IgD-negative memory B cell (primary cell): Measurements from ENCODE around the gene EFCAB5. TPM values are rescaled to one million over a fixed set of nuclear protein-coding genes. Genes with fewer than 3 reads are reported as not detected.
A peak's percentile ranks its signal among the peaks of the same experiment; 100 is the strongest.
"Not testable (repeated sequence)": the region's sequence is repeated elsewhere in the genome, so short reads cannot be mapped to it uniquely, and the experiment has no call there.

ENCODE experiments used
- H3K27ac Mint-ChIP-seq, 3 donors: one replicate each; pipeline ENCODE4 v1.8.0; 2020 to 2022; ENCODE audit warnings: mild to moderate bottlenecking in 3 of 3, mixed read lengths in 3 of 3, moderate library complexity in 1 of 3
- H3K27me3 Mint-ChIP-seq: one replicate; pipeline ENCODE4 v1.8.0; 2021; ENCODE audit warnings: mixed read lengths
- H3K36me3 Mint-ChIP-seq: one replicate; pipeline ENCODE4 v1.8.0; 2020; ENCODE audit warnings: mild to moderate bottlenecking, mixed read lengths
- H3K4me1 Mint-ChIP-seq, 3 donors: one replicate each; pipeline ENCODE4 v1.8.0; 2020 to 2022; ENCODE audit warnings: mixed read lengths in 3 of 3, mild to moderate bottlenecking in 1 of 3
- H3K4me3 Mint-ChIP-seq, 4 donors: one replicate each; pipeline ENCODE4 v1.8.0; 2020 to 2022; ENCODE audit warnings: mild to moderate bottlenecking in 4 of 4, mixed read lengths in 4 of 4, moderate library complexity in 3 of 4
- H3K9me3 Mint-ChIP-seq, 3 donors: one replicate each; pipeline ENCODE4 v1.8.0; 2020 to 2021; ENCODE audit warnings: mixed read lengths in 3 of 3, mild to moderate bottlenecking in 1 of 3
- polyA plus RNA-seq: library from polyadenylated mRNA; unstranded; fragments of 300-500 nt; fragmentation: Illumina TruSeq; gene quantifications from one replicate; pipeline ENCODE4 v1.2.3, GENCODE V29; 2021

EFCAB5 gene
- polyA plus RNA-seq, 1 donor from 2014 or later, result not detected

GRCh38 chr17:29927546-29927945 is 13.9 kb upstream of the EFCAB5 start:
- H3K4me1 Mint-ChIP-seq, result peaks cover 13 to 25% (median 23%) of the 10 kb centered on the region in 3 donors
- H3K9me3 Mint-ChIP-seq, result no peaks in the 10 kb centered on the region
- peaks cover 2% of the 10 kb centered on the region for H3K36me3 Mint-ChIP-seq
- no peaks in the 10 kb centered on the region for H3K27me3 Mint-ChIP-seq
- no peak overlapping the region for H3K27ac Mint-ChIP-seq
- peak overlapping the region in 2 of 4 donors; percentile 23 to 50 for H3K4me3 Mint-ChIP-seq

DNA sequence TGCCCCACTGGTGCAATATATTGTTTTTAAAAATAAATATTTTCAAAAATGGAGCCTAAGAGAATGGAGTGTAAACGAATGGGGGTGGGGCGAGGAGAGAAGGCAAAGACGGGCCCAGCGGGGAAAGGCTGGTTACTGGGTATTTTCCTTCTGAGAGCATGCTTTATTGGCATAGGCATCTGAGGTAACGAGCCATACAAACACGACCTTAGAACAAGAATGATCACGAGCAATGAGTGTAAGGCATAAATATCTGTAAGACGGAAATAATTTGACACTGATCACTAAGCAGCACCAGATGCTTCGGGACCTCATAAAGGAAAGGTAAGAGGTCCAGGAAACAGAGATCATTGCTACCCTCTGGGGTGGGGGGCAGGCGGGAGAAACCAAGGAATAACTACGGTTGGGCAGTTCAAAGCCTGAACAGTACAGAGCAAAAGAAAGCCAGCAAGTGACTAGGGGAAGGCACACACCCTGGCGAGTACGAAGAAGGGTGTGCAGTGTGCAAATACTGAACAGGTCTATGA is 12.4 kb upstream of the EFCAB5 start:
- H3K36me3 Mint-ChIP-seq, result peaks cover 2% of the 10 kb centered on the region
- H3K27me3 Mint-ChIP-seq, result no peaks in the 10 kb centered on the region
- no peak overlapping the region for H3K4me3 Mint-ChIP-seq
- H3K9me3 Mint-ChIP-seq, result no peaks in the 10 kb centered on the region
- H3K4me1 Mint-ChIP-seq, result peaks cover 13 to 28% (median 25%) of the 10 kb centered on the region in 3 donors
- no peak overlapping the region for H3K27ac Mint-ChIP-seq

DNA sequence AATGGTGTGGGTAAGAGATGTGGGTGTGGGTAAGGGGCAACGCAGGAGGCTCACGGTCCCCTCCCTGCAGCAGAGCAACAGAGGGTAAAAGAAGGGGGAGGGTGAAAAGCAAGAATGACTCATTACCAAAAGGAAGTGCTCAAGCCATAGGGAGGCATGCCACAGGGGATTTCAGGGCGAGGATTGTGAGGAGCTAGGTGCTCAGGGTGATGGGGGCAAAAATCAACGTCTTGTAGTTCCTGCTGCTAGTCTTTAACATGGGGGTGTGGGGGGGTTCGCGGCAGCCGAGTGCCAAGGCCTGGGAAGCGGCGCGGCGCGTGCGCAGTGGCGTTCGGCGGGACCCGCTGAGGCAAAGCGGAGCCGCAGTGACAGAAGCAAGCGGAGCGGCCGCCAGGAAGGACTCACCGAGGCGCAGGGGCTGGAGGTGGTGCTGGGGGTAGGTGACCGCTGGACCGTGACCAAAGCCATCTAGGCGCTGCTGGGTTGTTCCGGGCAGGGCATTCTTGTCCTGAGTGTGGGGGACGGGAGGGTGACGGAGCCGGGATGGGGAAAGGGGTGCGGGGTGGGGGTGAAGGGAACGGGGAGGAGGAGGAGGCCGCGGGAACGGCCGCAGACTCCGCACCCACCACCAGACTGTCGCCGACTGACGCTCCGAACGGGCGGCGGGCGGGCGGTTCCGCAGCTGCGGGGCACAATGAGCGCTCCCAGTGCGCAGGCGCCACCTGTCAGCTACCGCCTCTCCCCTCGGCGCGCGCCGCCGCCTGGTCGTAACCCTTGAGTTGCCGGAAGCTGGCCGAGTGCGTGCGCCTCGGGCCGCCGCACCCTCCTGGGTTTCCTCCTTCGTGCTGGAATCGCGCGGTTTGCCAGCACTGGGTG is 11.7 kb upstream of the EFCAB5 start, which contains the start of gene SSH2:
SSH2 (minus strand) TSS at position 696 of the 876 bp plus-strand sequence; CDS start at position 468, 228 bp downstream.
- Mint-ChIP-seq H3K36me3 (peaks cover 2% of the 10 kb centered on the region), H3K27me3 (no peaks in the 10 kb centered on the region), H3K9me3 (no peaks in the 10 kb centered on the region), H3K4me1 (peaks cover 13 to 28% (median 24%) of the 10 kb centered on the region in 3 donors), H3K27ac (no peak within 1 kb of the TSS), H3K4me3 (no peak within 1 kb of the TSS)

GRCh38 chr17:29930409-29931010 is 10.9 kb upstream of the EFCAB5 start:
- no peak overlapping the region for H3K27ac Mint-ChIP-seq
- H3K4me3 Mint-ChIP-seq, result no peak overlapping the region
- no peaks in the 10 kb centered on the region for H3K9me3 Mint-ChIP-seq
- peaks cover 13 to 28% (median 23%) of the 10 kb centered on the region in 3 donors for H3K4me1 Mint-ChIP-seq
- H3K27me3 Mint-ChIP-seq, result no peaks in the 10 kb centered on the region
- H3K36me3 Mint-ChIP-seq, result peaks cover 2% of the 10 kb centered on the region

DNA sequence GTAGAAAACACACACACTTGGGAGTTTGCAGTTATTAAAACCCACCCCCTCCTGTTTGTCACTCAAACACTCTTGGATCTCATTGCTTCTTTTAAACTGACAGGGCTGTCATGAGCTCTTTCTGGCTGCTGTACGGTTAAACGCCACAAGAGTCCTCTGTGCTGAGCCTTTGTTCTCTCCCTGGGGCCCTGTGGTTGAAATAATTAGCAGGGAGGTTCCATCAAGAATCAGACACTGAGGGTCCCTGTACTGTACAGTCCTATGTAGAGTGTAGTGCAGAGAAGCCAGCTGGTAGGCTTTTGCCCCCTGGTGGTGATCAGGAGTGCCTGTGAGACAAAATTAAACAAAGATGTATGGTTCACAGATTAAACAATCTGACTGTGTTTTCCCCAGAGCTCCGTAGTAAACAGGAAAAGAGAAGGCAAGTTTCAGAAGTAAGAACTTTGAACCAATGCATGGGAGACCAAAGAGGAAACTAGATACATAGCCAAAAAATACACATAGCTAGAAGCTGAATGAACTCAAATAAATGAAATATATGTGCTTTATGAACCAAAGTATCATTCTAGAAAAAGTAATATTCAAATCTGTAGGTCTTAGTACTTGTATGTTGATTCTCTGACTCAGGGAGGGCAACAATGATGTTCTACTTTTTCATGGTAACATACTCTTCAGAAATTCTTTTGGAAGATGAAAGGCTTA is 10.1 kb upstream of the EFCAB5 start:
- Mint-ChIP-seq H3K27me3 (no peaks in the 10 kb centered on the region), H3K4me1 (peaks cover 13 to 28% (median 21%) of the 10 kb centered on the region in 3 donors), H3K9me3 (no peaks in the 10 kb centered on the region), H3K4me3 (no peak overlapping the region), H3K27ac (no peak overlapping the region), H3K36me3 (peaks cover 3% of the 10 kb centered on the region)

- no peak overlapping the region for H3K27ac Mint-ChIP-seq
- peaks cover 1% of the 10 kb centered on the region for H3K36me3 Mint-ChIP-seq
- no peaks in the 10 kb centered on the region for H3K9me3 Mint-ChIP-seq
- H3K27me3 Mint-ChIP-seq, result no peaks in the 10 kb centered on the region
- peaks cover 0 to 10% (median 4%) of the 10 kb centered on the region in 3 donors for H3K4me1 Mint-ChIP-seq
- no peak overlapping the region for H3K4me3 Mint-ChIP-seq
Measured at GRCh38 chr17:29933379-29933778, 8.1 kb upstream of the EFCAB5 start.

- not testable (repeated sequence) for H3K36me3 Mint-ChIP-seq, H3K9me3 Mint-ChIP-seq, H3K4me1 Mint-ChIP-seq, H3K4me3 Mint-ChIP-seq, H3K27ac Mint-ChIP-seq, H3K27me3 Mint-ChIP-seq
Measured at GRCh38 chr17:29935909-29936308, 5.5 kb upstream of the EFCAB5 start.

GRCh38 chr17:29936724-29937123 is 4.7 kb upstream of the EFCAB5 start:
- H3K36me3 Mint-ChIP-seq, result peaks cover 1% of the 10 kb centered on the region
- no peaks in the 10 kb centered on the region for H3K27me3 Mint-ChIP-seq
- no peak overlapping the region for H3K27ac Mint-ChIP-seq
- H3K9me3 Mint-ChIP-seq, result no peaks in the 10 kb centered on the region
- H3K4me1 Mint-ChIP-seq, result peaks cover 0 to 5% (median 0%) of the 10 kb centered on the region in 3 donors
- H3K4me3 Mint-ChIP-seq, result no peak overlapping the region

DNA sequence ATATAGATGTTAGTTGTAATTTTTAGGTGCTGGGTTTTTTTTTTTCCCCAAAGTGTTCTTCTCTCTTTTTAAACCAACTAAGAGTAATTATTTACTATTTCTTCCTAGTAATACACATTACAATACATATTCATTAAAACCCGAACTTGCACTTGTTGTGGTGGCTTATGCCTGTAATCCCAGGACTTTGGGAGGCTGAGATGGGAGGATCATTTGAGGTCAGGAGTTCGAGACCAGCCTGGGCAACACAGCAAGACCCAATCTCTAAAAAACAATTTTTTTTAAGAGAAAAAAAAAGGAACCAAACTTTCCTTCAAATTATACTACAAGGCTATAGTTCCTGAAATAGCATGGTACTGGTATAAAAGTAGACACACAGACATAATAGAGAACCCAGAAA is 3.8 kb downstream of the EFCAB5 start:
- no peak overlapping the region for H3K4me3 Mint-ChIP-seq
- H3K4me1 Mint-ChIP-seq, result peaks cover 10 to 20% (median 11%) of the 10 kb centered on the region in 3 donors
- no peaks in the 10 kb centered on the region for H3K9me3 Mint-ChIP-seq
- no peak overlapping the region for H3K27ac Mint-ChIP-seq
- no peaks in the 10 kb centered on the region for H3K27me3 Mint-ChIP-seq
- H3K36me3 Mint-ChIP-seq, result no peaks in the 10 kb centered on the region

GRCh38 chr17:29948448-29949215 is 7.2 kb downstream of the EFCAB5 start:
- peaks cover 0 to 4% (median 3%) of the 10 kb centered on the region in 3 donors for H3K9me3 Mint-ChIP-seq

DNA sequence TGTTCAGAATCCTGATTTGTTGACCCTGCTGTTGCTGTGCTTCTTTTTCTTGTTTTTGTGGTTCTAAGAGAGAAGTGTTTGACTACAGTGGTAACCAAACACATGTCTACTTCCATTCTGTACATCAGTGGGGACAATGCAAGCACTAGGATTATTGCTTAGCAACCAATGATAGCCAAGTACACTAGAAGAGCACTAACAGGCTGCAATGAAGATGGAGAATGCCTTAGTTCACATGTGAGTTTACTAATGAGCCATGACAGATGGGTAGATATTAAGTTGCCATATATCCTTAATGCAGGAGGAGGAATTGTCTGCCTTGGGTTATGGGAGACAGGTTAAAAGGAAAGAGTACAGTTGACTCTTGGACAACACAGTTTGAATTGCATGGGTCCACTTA is 8.3 kb downstream of the EFCAB5 start:
- Mint-ChIP-seq H3K9me3 (peaks cover 3 to 10% (median 5%) of the 10 kb centered on the region in 3 donors), H3K27ac (peak overlapping the region in 1 of 3 donors; percentile 28), H3K27me3 (no peaks in the 10 kb centered on the region), H3K36me3 (no peaks in the 10 kb centered on the region), H3K4me1 (peaks cover 10 to 20% (median 11%) of the 10 kb centered on the region in 3 donors), H3K4me3 (no peak overlapping the region)

More at GRCh38 chr17:29948448-29949215, 7.2 kb downstream of the EFCAB5 start:
- H3K4me1 Mint-ChIP-seq, result peaks cover 10 to 20% (median 11%) of the 10 kb centered on the region in 3 donors
- peak overlapping the region in 1 of 3 donors; percentile 26 for H3K27ac Mint-ChIP-seq
- no peaks in the 10 kb centered on the region for H3K36me3 Mint-ChIP-seq
- H3K4me3 Mint-ChIP-seq, result peak overlapping the region in 1 of 4 donors; percentile 15
- H3K27me3 Mint-ChIP-seq, result no peaks in the 10 kb centered on the region

- Mint-ChIP-seq H3K27me3 (no peaks in the 10 kb centered on the region), H3K9me3 (peaks cover 6 to 14% (median 14%) of the 10 kb centered on the region in 3 donors), H3K36me3 (peaks cover 2% of the 10 kb centered on the region), H3K4me3 (no peak overlapping the region), H3K27ac (peak overlapping the region in 1 of 3 donors; percentile 27), H3K4me1 (peaks cover 0 to 5% (median 0%) of the 10 kb centered on the region in 3 donors)
Measured at GRCh38 chr17:29954405-29954804, 13.0 kb downstream of the EFCAB5 start.

GRCh38 chr17:29956225-29956624 is 14.8 kb downstream of the EFCAB5 start:
- Mint-ChIP-seq H3K27me3 (no peaks in the 10 kb centered on the region), H3K9me3 (peaks cover 6 to 14% (median 14%) of the 10 kb centered on the region in 3 donors), H3K27ac (no peak overlapping the region), H3K36me3 (peaks cover 2% of the 10 kb centered on the region), H3K4me1 (no peaks in the 10 kb centered on the region), H3K4me3 (no peak overlapping the region)

DNA sequence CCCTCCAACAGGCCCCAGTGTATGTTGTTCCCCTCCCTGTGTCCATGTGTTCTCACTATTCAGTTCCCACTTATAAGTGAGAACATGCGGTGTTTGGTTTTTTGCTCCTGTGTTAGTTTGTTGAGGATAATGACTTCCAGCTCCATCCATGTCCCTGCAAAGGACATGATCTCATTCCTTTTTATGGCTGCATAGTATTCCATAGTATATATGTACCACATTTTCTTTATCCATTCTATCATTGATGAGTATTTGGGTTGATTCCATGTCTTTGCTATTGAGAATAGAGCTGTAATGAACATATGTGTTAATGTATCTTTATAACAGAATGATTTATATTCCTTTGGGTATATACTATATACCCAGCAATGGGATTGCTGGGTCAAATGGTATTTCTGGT is 16.1 kb downstream of the EFCAB5 start:
- H3K27me3 Mint-ChIP-seq, H3K4me3 Mint-ChIP-seq: not testable (repeated sequence)
- peaks cover 6 to 14% (median 14%) of the 10 kb centered on the region in 3 donors for H3K9me3 Mint-ChIP-seq

More for the DNA sequence above, 16.1 kb downstream of the EFCAB5 start:
- not testable (repeated sequence) for H3K4me1 Mint-ChIP-seq, H3K27ac Mint-ChIP-seq, H3K36me3 Mint-ChIP-seq
